ENCODE results near the gene LYZL6. TPM values are rescaled to one million over a fixed set of nuclear protein-coding genes. Genes with fewer than 3 reads are reported as not detected.

Gene LYZL6
- total and polyA plus RNA-seq, 10 of the 15 experiments (the other 5 are each of a cell fraction or from before 2014, with no cell fraction given), result not detected

DNA sequence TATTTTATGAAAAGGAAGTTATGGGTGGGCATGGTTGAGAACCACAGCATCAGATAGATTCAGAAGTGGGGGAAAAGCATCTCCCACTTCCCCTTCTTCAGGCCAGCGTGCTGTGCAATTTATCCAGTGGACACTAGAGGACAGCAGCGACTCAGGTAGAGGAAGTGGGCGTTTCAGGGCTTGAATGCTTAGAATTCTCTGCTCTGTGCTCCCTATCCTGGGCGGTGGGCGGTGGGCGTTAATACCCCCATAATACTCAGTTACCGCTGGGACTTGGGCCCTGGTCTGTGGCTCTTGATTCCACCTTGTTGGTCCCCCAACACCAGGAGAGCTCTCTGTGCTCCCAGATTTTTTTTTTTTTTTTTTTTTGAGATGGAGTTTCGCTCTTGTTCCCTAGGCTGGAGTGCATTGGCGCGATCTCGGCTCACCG lies 3.7 kb upstream of the LYZL6 start (continued):
- TF ChIP-seq, protein P1, sequence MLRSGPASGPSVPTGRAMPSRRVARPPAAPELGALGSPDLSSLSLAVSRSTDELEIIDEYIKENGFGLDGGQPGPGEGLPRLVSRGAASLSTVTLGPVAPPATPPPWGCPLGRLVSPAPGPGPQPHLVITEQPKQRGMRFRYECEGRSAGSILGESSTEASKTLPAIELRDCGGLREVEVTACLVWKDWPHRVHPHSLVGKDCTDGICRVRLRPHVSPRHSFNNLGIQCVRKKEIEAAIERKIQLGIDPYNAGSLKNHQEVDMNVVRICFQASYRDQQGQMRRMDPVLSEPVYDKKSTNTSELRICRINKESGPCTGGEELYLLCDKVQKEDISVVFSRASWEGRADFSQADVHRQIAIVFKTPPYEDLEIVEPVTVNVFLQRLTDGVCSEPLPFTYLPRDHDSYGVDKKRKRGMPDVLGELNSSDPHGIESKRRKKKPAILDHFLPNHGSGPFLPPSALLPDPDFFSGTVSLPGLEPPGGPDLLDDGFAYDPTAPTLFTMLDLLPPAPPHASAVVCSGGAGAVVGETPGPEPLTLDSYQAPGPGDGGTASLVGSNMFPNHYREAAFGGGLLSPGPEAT (IDR thresholded peaks at IDR 0.05; ENCODE audit: low read depth), result no peak
- TF ChIP-seq NFXL1 (IDR thresholded peaks at IDR 0.05; ENCODE audit: borderline replicate concordance), result no peak
- TF ChIP-seq SMAD1 (IDR thresholded peaks at IDR 0.05; ENCODE audit: low read depth, partially characterized antibody), result no peak
- no peak for TF ChIP-seq ASH2L (IDR thresholded peaks at IDR 0.05; ENCODE audit: borderline replicate concordance, low read depth)
- 0 out of 2 replicates have a peak, but pooled peaks have one; percentile 26 for TF ChIP-seq CHD2 (IDR thresholded peaks at IDR 0.05; ENCODE audit: borderline replicate concordance, low read depth, low read length)
- no peak for TF ChIP-seq TARDBP (IDR thresholded peaks at IDR 0.05; ENCODE audit: borderline replicate concordance)
- peak; percentile 23; the same call in 1 of the 2 replicates for TF ChIP-seq HCFC1 (IDR thresholded peaks at IDR 0.05; ENCODE audit: low read length)
- TF ChIP-seq HDAC6 (IDR thresholded peaks at IDR 0.05; ENCODE audit: unreplicated experiment), result no peak
- no peak for TF ChIP-seq KAT2A (conservative IDR thresholded peaks at IDR 0.05; ENCODE audit: control insufficient read depth, low read depth, low read length)
- no peak for TF ChIP-seq BCL11A (IDR thresholded peaks at IDR 0.05; ENCODE audit: low read depth, low read length)
- TF ChIP-seq MEF2A (IDR thresholded peaks at IDR 0.05; ENCODE audit: insufficient read depth, low read depth, low read length), result no peak
- TF ChIP-seq RUNX3 (IDR thresholded peaks at IDR 0.05; ENCODE audit: low read length), result peak; percentile 41; the same call in 1 of the 2 replicates
- no peak for TF ChIP-seq ZSCAN29 (IDR thresholded peaks at IDR 0.05)
- TF ChIP-seq RCOR1 (conservative IDR thresholded peaks at IDR 0.05; ENCODE audit: low read depth, low read length), result no peak
- no peak for TF ChIP-seq SUZ12 (IDR thresholded peaks at IDR 0.05; ENCODE audit: unreplicated experiment)
- TF ChIP-seq IKZF2 (IDR thresholded peaks at IDR 0.05), result no peak
- TF ChIP-seq, protein P2, sequence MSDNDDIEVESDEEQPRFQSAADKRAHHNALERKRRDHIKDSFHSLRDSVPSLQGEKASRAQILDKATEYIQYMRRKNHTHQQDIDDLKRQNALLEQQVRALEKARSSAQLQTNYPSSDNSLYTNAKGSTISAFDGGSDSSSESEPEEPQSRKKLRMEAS (IDR thresholded peaks at IDR 0.05; ENCODE audit: low read depth, low read length), result no peak
- TF ChIP-seq TCF7 (IDR thresholded peaks at IDR 0.05; ENCODE audit: borderline replicate concordance), result no peak
- TF ChIP-seq, protein P3, sequence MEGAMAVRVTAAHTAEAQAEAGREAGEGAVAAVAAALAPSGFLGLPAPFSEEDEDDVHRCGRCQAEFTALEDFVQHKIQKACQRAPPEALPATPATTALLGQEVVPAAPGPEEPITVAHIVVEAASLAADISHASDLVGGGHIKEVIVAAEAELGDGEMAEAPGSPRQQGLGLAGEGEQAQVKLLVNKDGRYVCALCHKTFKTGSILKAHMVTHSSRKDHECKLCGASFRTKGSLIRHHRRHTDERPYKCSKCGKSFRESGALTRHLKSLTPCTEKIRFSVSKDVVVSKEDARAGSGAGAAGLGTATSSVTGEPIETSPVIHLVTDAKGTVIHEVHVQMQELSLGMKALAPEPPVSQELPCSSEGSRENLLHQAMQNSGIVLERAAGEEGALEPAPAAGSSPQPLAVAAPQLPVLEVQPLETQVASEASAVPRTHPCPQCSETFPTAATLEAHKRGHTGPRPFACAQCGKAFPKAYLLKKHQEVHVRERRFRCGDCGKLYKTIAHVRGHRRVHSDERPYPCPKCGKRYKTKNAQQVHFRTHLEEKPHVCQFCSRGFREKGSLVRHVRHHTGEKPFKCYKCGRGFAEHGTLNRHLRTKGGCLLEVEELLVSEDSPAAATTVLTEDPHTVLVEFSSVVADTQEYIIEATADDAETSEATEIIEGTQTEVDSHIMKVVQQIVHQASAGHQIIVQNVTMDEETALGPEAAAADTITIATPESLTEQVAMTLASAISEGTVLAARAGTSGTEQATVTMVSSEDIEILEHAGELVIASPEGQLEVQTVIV (IDR thresholded peaks at IDR 0.05; ENCODE audit: borderline replicate concordance, partially characterized antibody), result no peak
- no peak for TF ChIP-seq SP1 (IDR thresholded peaks at IDR 0.05; ENCODE audit: low read depth, low read length)
- TF ChIP-seq ZNF24 (IDR thresholded peaks at IDR 0.05), result no peak
- no peak for TF ChIP-seq LARP7 (IDR thresholded peaks at IDR 0.05)
- TF ChIP-seq POLR2AphosphoS5 (IDR thresholded peaks at IDR 0.05; ENCODE audit: low read length), result no peak
- no peak for TF ChIP-seq CREM (IDR thresholded peaks at IDR 0.05; ENCODE audit: low read depth)
- TF ChIP-seq ZBTB40 (IDR thresholded peaks at IDR 0.05; ENCODE audit: borderline replicate concordance), result no peak
- no peak for TF ChIP-seq BRCA1 (IDR thresholded peaks at IDR 0.05; ENCODE audit: low read depth, low read length)
